HCT116 (cell line): ENCODE data around the gene CDC42BPB. TPM values are rescaled to one million over a fixed set of nuclear protein-coding genes. Genes with fewer than 3 reads are reported as not detected.

Experiments
- ATAC-seq: fragments of 200-7000 bp; cut with Tn5 transposase; 2 replicates; pipeline ENCODE4 v1.9.1; 2020; ENCODE audit warnings: mild to moderate bottlenecking, moderate library complexity
- BruUV-seq: library from RNA; stranded (reverse); fragments of 400-500 nt; replicated peaks from 2 replicates; lab custom pipeline; 2021; lab: Mats Ljungman, UMichigan
- CTCF ChIA-PET: fragments of 300-600 bp; sonication (Branson Sonifier 250); formaldehyde crosslinking; loops from one replicate; lab custom pipeline; 2021; ENCODE audit warnings: antibody characterized with exemption; lab: Charles Lee
- POLR2A ChIA-PET: fragments of 300-600, 350-600 bp; sonication (Branson Sonifier 250); formaldehyde crosslinking; loops from one replicate; lab custom pipeline; 2021; ENCODE audit warnings: antibody characterized with exemption; lab: Charles Lee
- RAD21 ChIA-PET, 2 experiments: fragments of 300-600 bp; sonication (Branson Sonifier 250); formaldehyde crosslinking; loops; one replicate each; lab custom pipeline; 2023; ENCODE audit warnings: low total read pairs in 2 of 2; ENCODE audit not compliant: uncharacterized antibody in 2 of 2, unreplicated experiment in 2 of 2, low non-redundant PET in 1 of 2; lab: Charles Lee
- DNase-seq: peaks from one replicate; pipeline ENCODE4 v3.0.0-alpha.2; 2010; ENCODE audit warnings: low read depth, low spot score
- H2AFZ ChIP-seq: fragments of 200-600 bp; shearing (Covaris generic), sonication (generic); 2 replicates; pipeline ENCODE4 v1.6.1; 2017; ENCODE audit warnings: low read depth, mixed run types, mixed read lengths, antibody characterized with exemption, low read length; ENCODE audit not compliant: poor library complexity, severe bottlenecking
- H3K27ac ChIP-seq: 2 replicates; pipeline ENCODE4 v1.5.1; 2012; ENCODE audit warnings: low read depth, low read length
- H3K27me3 ChIP-seq: fragments of 200-600 bp; sonication (generic); 2 replicates; pipeline ENCODE4 v1.6.1; 2016; ENCODE audit warnings: mixed run types, low read length, mixed read lengths; ENCODE audit not compliant: insufficient read depth
- H3K36me3 ChIP-seq, 2 experiments: fragments of 200-500 bp in 1 of 2; fragments of 200-600 bp in 1 of 2; sonication (Bioruptor generic) in 1 of 2; sonication (generic) in 1 of 2; 2 replicates each; pipeline versions ENCODE4 v1.5.1 to v1.6.1; 2014 to 2016; ENCODE audit warnings: low read length in 2 of 2, inconsistent platforms in 1 of 2, mixed read lengths in 1 of 2, mixed run types in 1 of 2; ENCODE audit not compliant: insufficient read depth in 2 of 2, control insufficient read depth in 1 of 2
- H3K4me1 ChIP-seq, 2 experiments: fragments of 200-600 bp in 1 of 2; sonication (generic) in 1 of 2; 2 replicates each; pipeline versions ENCODE4 v1.5.1 to v1.6.1; 2012 to 2017; ENCODE audit warnings: low read length in 2 of 2, inconsistent platforms in 1 of 2, mild to moderate bottlenecking in 1 of 2, mixed read lengths in 1 of 2, mixed run types in 1 of 2, moderate library complexity in 1 of 2; ENCODE audit not compliant: insufficient read depth in 2 of 2, control insufficient read depth in 1 of 2
- H3K4me2 ChIP-seq: fragments of 200-600 bp; sonication (generic); 2 replicates; pipeline ENCODE4 v1.6.1; 2017; ENCODE audit warnings: mixed run types, low read length, mixed read lengths
- H3K4me3 ChIP-seq, 2 experiments: fragments of 200-600 bp in 1 of 2; sonication (generic) in 1 of 2; replicated peaks in 1 of 2; 2 replicates each; pipeline ENCODE4 v1.5.1; 2011 to 2016; ENCODE audit warnings: low read length in 2 of 2, control low read depth in 1 of 2, low read depth in 1 of 2, mild to moderate bottlenecking in 1 of 2, mixed read lengths in 1 of 2, mixed run types in 1 of 2
- H3K79me2 ChIP-seq: fragments of 200-600 bp; sonication (generic); 2 replicates; pipeline ENCODE4 v1.6.1; 2017; ENCODE audit warnings: mild to moderate bottlenecking, mixed run types, low read length, moderate library complexity, mixed read lengths; ENCODE audit not compliant: insufficient read depth
- H3K9ac ChIP-seq: fragments of 200-600 bp; sonication (generic); 2 replicates; pipeline ENCODE4 v1.6.1; 2016; ENCODE audit warnings: low read length, mixed read lengths
- H3K9me2 ChIP-seq: fragments of 200-600 bp; sonication (generic), shearing (Covaris generic); 2 replicates; pipeline ENCODE4 v1.6.1; 2017; ENCODE audit warnings: mixed run types, mild to moderate bottlenecking, moderate library complexity; ENCODE audit not compliant: insufficient read depth
- H3K9me3 ChIP-seq, 2 experiments: fragments of 200-500 bp in 1 of 2; fragments of 200-600 bp in 1 of 2; sonication (Bioruptor generic) in 1 of 2; sonication (generic) in 1 of 2; 2 replicates each; pipeline ENCODE4 v1.6.1; 2014 to 2017; ENCODE audit warnings: low read length in 2 of 2, mixed read lengths in 2 of 2, inconsistent platforms in 1 of 2, low read depth in 1 of 2, mild to moderate bottlenecking in 1 of 2, mixed run types in 1 of 2, moderate library complexity in 1 of 2; ENCODE audit not compliant: control insufficient read depth in 1 of 2, insufficient read depth in 1 of 2
- H4K20me1 ChIP-seq: fragments of 200-600 bp; sonication (generic), shearing (Covaris generic); 2 replicates; pipeline ENCODE4 v1.6.1; 2017; ENCODE audit warnings: mixed run types, mild to moderate bottlenecking, moderate library complexity; ENCODE audit not compliant: insufficient read depth
- ATF3 ChIP-seq: IDR thresholded peaks from 2 replicates; pipeline ENCODE4 v1.6.1; 2012
- CTCF ChIP-seq, 3 experiments: fragments of 200-600 bp in 1 of 3; sonication (generic) in 1 of 3; IDR thresholded peaks in 2 of 3; conservative IDR thresholded peaks in 1 of 3; 2 replicates each; pipeline ENCODE4 v1.5.1; 2012 to 2017; ENCODE audit warnings: low read depth in 2 of 3, low read length in 2 of 3, antibody characterized with exemption in 1 of 3, borderline replicate concordance in 1 of 3, control low read depth in 1 of 3, mild to moderate bottlenecking in 1 of 3, mixed read lengths in 1 of 3, mixed run types in 1 of 3, moderate library complexity in 1 of 3; ENCODE audit not compliant: insufficient read depth in 1 of 3
- ELF1 ChIP-seq: IDR thresholded peaks from 2 replicates; pipeline ENCODE4 v1.6.1; 2012; ENCODE audit warnings: low read depth, borderline replicate concordance
- EZH2 ChIP-seq: fragments of 200-600 bp; sonication (generic); IDR thresholded peaks from 2 replicates; pipeline ENCODE4 v1.6.1; 2017; ENCODE audit warnings: antibody characterized with exemption, mixed run types
- POLR2A ChIP-seq: IDR thresholded peaks from 2 replicates; pipeline ENCODE4 v1.7.0; 2011; ENCODE audit warnings: borderline replicate concordance; ENCODE audit not compliant: insufficient read depth, insufficient read length; ENCODE audit errors: extremely low read depth
- POLR2AphosphoS5 ChIP-seq: IDR thresholded peaks from 2 replicates; pipeline ENCODE4 v1.6.1; 2011; ENCODE audit warnings: mild to moderate bottlenecking, low read depth, low read length, moderate library complexity
- RAD21 ChIP-seq: IDR thresholded peaks from 2 replicates; pipeline ENCODE4 v1.6.1; 2012; ENCODE audit warnings: low read depth, mild to moderate bottlenecking
- SIN3A ChIP-seq: IDR thresholded peaks from 2 replicates; pipeline ENCODE4 v1.6.1; 2012; ENCODE audit warnings: low read depth
- SRF ChIP-seq: IDR thresholded peaks from 2 replicates; pipeline ENCODE4 v1.6.1; 2012; ENCODE audit warnings: low read depth
- TCF7L2 ChIP-seq: IDR thresholded peaks from 2 replicates; pipeline ENCODE4 v1.7.0; 2011; ENCODE audit warnings: borderline replicate concordance, inconsistent platforms; ENCODE audit not compliant: insufficient read depth, insufficient read length; ENCODE audit errors: extremely low read depth
- ZBTB33 ChIP-seq: IDR thresholded peaks from 2 replicates; pipeline ENCODE4 v1.6.1; 2011; ENCODE audit warnings: mild to moderate bottlenecking, low read length, moderate library complexity; ENCODE audit not compliant: insufficient replicate concordance; ENCODE audit errors: extremely low read depth
- ZNF274 ChIP-seq: fragments of 200-500 bp; sonication (Bioruptor generic); IDR thresholded peaks from 2 replicates; pipeline ENCODE4 v1.6.1; 2014; ENCODE audit warnings: mild to moderate bottlenecking, low read depth, low read length, inconsistent platforms
- intact Hi-C: fragments of 100-400 bp; cut with micrococcal nuclease; formaldehyde crosslinking; loops from 2 replicates; pipeline ENCODE4 v1.10.0; 2022
- total RNA-seq: library from RNA; stranded (reverse); gene quantifications from one replicate; pipeline ENCODE4 v1.2.1, GENCODE V29; 2021; ENCODE audit not compliant: unreplicated experiment

The CDC42BPB gene
- total RNA-seq, 1 experiment from 2014 or later = 85.6 TPM

GRCh38 chr14:102979406-102979805 is 77.9 kb downstream of the CDC42BPB start:
- RAD21 ChIA-PET = no interaction called here
- CTCF ChIA-PET = no interaction called here
- POLR2A ChIA-PET = no interaction called here
- H3K4me2 ChIP-seq = no peak overlapping the region
- DNase-seq (no peak), ATAC-seq (no peak)
- TF ChIP-seq EZH2 = no peak
- TF ChIP-seq ATF3 = no peak
- TF ChIP-seq SRF = no peak
- no peak for TF ChIP-seq CTCF (IDR thresholded peaks at IDR 0.05 in 2 of 3, conservative IDR thresholded peaks at IDR 0.05 in 1 of 3; ENCODE audit: borderline replicate concordance in 1 of 3, insufficient read depth in 1 of 3, low read depth in 2 of 3, low read length in 2 of 3)
- intact Hi-C loops = no loop called here
- no peak overlapping the region for H3K9ac ChIP-seq
- H3K27ac ChIP-seq = no peak overlapping the region
- H3K27me3 ChIP-seq = no peaks in the 10 kb centered on the region
- H2AFZ ChIP-seq = no peak overlapping the region
- no peaks in the 10 kb centered on the region for H3K9me2 ChIP-seq
- no peak overlapping the region for H3K4me3 ChIP-seq
- H3K4me1 ChIP-seq = no peaks in the 10 kb centered on the region
- no peaks in the 10 kb centered on the region for H4K20me1 ChIP-seq
- no peaks in the 10 kb centered on the region for H3K9me3 ChIP-seq
- no peaks in the 10 kb centered on the region for H3K79me2 ChIP-seq
- BruUV-seq = no TSS peak
- peaks cover 14 to 30% of the 10 kb centered on the region in 2 experiments; a peak in 3 of 4 replicates for H3K36me3 ChIP-seq

GRCh38 chr14:102977475-102977874 is 79.9 kb downstream of the CDC42BPB start:
- no peaks in the 10 kb centered on the region for H3K27me3 ChIP-seq
- DNase-seq (no peak), ATAC-seq (no peak)
- H3K4me2 ChIP-seq = no peak overlapping the region
- H3K9ac ChIP-seq = no peak overlapping the region
- peaks cover 18 to 32% of the 10 kb centered on the region in 2 experiments; a peak in 3 of 4 replicates for H3K36me3 ChIP-seq
- no peaks in the 10 kb centered on the region for H3K9me2 ChIP-seq
- H3K27ac ChIP-seq = no peak overlapping the region
- H3K4me1 ChIP-seq = no peaks in the 10 kb centered on the region
- RAD21 ChIA-PET = no interaction called here
- H3K4me3 ChIP-seq = no peak overlapping the region
- intact Hi-C loops = no loop called here
- CTCF ChIA-PET = no interaction called here
- POLR2A ChIA-PET = no interaction called here
- no peak overlapping the region for H2AFZ ChIP-seq
- BruUV-seq = no TSS peak
- H3K9me3 ChIP-seq = no peaks in the 10 kb centered on the region
- H3K79me2 ChIP-seq = no peaks in the 10 kb centered on the region
- H4K20me1 ChIP-seq = no peaks in the 10 kb centered on the region
- TF ChIP-seq RAD21 = no peak
- no peak for TF ChIP-seq POLR2A
- no peak for TF ChIP-seq SRF
- no peak for TF ChIP-seq ELF1
- no peak for TF ChIP-seq ATF3
- TF ChIP-seq ZNF274 = no peak
- TF ChIP-seq ZBTB33 = no peak
- no peak for TF ChIP-seq CTCF (IDR thresholded peaks at IDR 0.05 in 2 of 3, conservative IDR thresholded peaks at IDR 0.05 in 1 of 3; ENCODE audit: borderline replicate concordance in 1 of 3, insufficient read depth in 1 of 3, low read depth in 2 of 3, low read length in 2 of 3)
- TF ChIP-seq POLR2AphosphoS5 = no peak
- no peak for TF ChIP-seq SIN3A
- TF ChIP-seq TCF7L2 = no peak
